Panc1 (cell line): ENCODE results near the gene HKDC1. TPM values are rescaled to one million over a fixed set of nuclear protein-coding genes. Genes with fewer than 3 reads are reported as not detected.

ENCODE experiments used
- ATAC-seq: fragments of 200-7000 bp; cut with Tn5 transposase; 2 replicates; pipeline ENCODE4 v1.9.1; 2020; ENCODE audit warnings: mild to moderate bottlenecking, moderate library complexity
- BruUV-seq: library from RNA; stranded (reverse); fragments of 400-500 nt; replicated peaks from 2 replicates; lab custom pipeline; 2021; lab: Mats Ljungman, UMichigan
- CTCF ChIA-PET: fragments of 300-600 bp; sonication (Branson Sonifier 250); formaldehyde crosslinking; loops from one replicate; lab custom pipeline; 2022; ENCODE audit warnings: antibody characterized with exemption; lab: Charles Lee
- POLR2A ChIA-PET: fragments of 300-600 bp; sonication (Branson Sonifier 250); formaldehyde crosslinking; loops from one replicate; lab custom pipeline; 2022; ENCODE audit warnings: antibody characterized with exemption; lab: Charles Lee
- DNase-seq: peaks from one replicate; pipeline ENCODE4 v3.0.0-alpha.2; 2010; ENCODE audit warnings: low read depth, low spot score
- H3K27ac ChIP-seq: 2 replicates; pipeline ENCODE4 v1.5.1; 2011; ENCODE audit warnings: mild to moderate bottlenecking, low read length, inconsistent platforms
- H3K27me3 ChIP-seq: fragments of 200-500 bp; sonication (Bioruptor generic); 2 replicates; pipeline ENCODE4 v1.6.0; 2014; ENCODE audit warnings: low read length, inconsistent platforms; ENCODE audit not compliant: control insufficient read depth, insufficient read depth
- H3K36me3 ChIP-seq: fragments of 200-500 bp; sonication (Bioruptor generic); 2 replicates; pipeline ENCODE4 v1.5.1; 2014; ENCODE audit warnings: inconsistent platforms, mild to moderate bottlenecking, low read length, moderate library complexity; ENCODE audit not compliant: control insufficient read depth, insufficient read depth
- H3K4me1 ChIP-seq: 2 replicates; pipeline ENCODE4 v1.5.1; 2011; ENCODE audit warnings: inconsistent platforms, mild to moderate bottlenecking, low read length, moderate library complexity; ENCODE audit not compliant: control insufficient read depth, insufficient read depth
- H3K4me3 ChIP-seq, 2 experiments: 2 replicates each; pipeline ENCODE4 v1.5.1; 2011 to 2012; ENCODE audit warnings: low read depth in 2 of 2, low read length in 2 of 2, mild to moderate bottlenecking in 2 of 2, inconsistent platforms in 1 of 2, moderate library complexity in 1 of 2
- H3K9me3 ChIP-seq: fragments of 200-500 bp; sonication (Bioruptor generic); 2 replicates; pipeline ENCODE4 v1.5.1; 2014; ENCODE audit warnings: low read depth, mild to moderate bottlenecking, inconsistent platforms, low read length, moderate library complexity; ENCODE audit not compliant: control insufficient read depth, insufficient read depth
- POLR2AphosphoS5 ChIP-seq: IDR thresholded peaks from 2 replicates; pipeline ENCODE4 v1.6.1; 2012; ENCODE audit warnings: mild to moderate bottlenecking, low read depth, low read length, moderate library complexity
- REST ChIP-seq, 2 experiments: IDR thresholded peaks; 2 replicates each; pipeline ENCODE4 v1.6.1; 2011 to 2012; ENCODE audit warnings: low read depth in 2 of 2, control low read depth in 1 of 2, low read length in 1 of 2, mild to moderate bottlenecking in 1 of 2, moderate library complexity in 1 of 2; ENCODE audit not compliant: insufficient read depth in 1 of 2
- SIN3A ChIP-seq: IDR thresholded peaks from 2 replicates; pipeline ENCODE4 v1.6.1; 2012; ENCODE audit warnings: low read depth, mild to moderate bottlenecking, low read length, moderate library complexity, borderline replicate concordance; ENCODE audit not compliant: insufficient read depth
- TCF7L2 ChIP-seq: IDR thresholded peaks from 2 replicates; pipeline ENCODE4 v1.6.1; 2011; ENCODE audit warnings: mild to moderate bottlenecking, low read depth, low read length, inconsistent platforms
- in situ Hi-C: cut with HindIII; loops from 2 replicates; pipeline ENCODE4 v1.10.0; 2016; ENCODE audit warnings: low sequenced_read_pairs, low pct_unique_long_range_greater_than_20kb
- intact Hi-C: fragments of 100-400 bp; cut with micrococcal nuclease; formaldehyde crosslinking; loops from one replicate; pipeline ENCODE4 v1.10.0; 2022; ENCODE audit not compliant: unreplicated experiment
- total RNA-seq: library from RNA; stranded (reverse); gene quantifications from one replicate; pipeline ENCODE4 v1.2.1, GENCODE V29; 2021; ENCODE audit not compliant: unreplicated experiment
- TF ChIP-seq, protein P1 (sequence below): fragments of 450-650 bp; IDR thresholded peaks from 2 replicates; pipeline ENCODE4 v1.5.1; 2017; ENCODE audit warnings: mild to moderate bottlenecking

Gene HKDC1
- total RNA-seq, 1 experiment from 2014 or later: 1.1 TPM

- no peak for TF ChIP-seq REST (IDR thresholded peaks at IDR 0.05; ENCODE audit: insufficient read depth in 1 of 2, low read depth in 2 of 2, low read length in 1 of 2)
- no peak for TF ChIP-seq TCF7L2
- TF ChIP-seq, protein P1, sequence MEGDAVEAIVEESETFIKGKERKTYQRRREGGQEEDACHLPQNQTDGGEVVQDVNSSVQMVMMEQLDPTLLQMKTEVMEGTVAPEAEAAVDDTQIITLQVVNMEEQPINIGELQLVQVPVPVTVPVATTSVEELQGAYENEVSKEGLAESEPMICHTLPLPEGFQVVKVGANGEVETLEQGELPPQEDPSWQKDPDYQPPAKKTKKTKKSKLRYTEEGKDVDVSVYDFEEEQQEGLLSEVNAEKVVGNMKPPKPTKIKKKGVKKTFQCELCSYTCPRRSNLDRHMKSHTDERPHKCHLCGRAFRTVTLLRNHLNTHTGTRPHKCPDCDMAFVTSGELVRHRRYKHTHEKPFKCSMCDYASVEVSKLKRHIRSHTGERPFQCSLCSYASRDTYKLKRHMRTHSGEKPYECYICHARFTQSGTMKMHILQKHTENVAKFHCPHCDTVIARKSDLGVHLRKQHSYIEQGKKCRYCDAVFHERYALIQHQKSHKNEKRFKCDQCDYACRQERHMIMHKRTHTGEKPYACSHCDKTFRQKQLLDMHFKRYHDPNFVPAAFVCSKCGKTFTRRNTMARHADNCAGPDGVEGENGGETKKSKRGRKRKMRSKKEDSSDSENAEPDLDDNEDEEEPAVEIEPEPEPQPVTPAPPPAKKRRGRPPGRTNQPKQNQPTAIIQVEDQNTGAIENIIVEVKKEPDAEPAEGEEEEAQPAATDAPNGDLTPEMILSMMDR: no peak
- TF ChIP-seq SIN3A: no peak
- TF ChIP-seq POLR2AphosphoS5: no peak
- in situ Hi-C loops (no loop called here), intact Hi-C loops (no loop called here)
- DNase-seq (no peak), ATAC-seq (no peak)
- CTCF ChIA-PET: no interaction called here
- Histone ChIP-seq H3K27ac (no peak overlapping the region), H3K4me1 (no peaks in the 10 kb centered on the region), H3K4me3 (no peak overlapping the region), H3K27me3 (no peaks in the 10 kb centered on the region), H3K36me3 (no peaks in the 10 kb centered on the region), H3K9me3 (no peaks in the 10 kb centered on the region)
- BruUV-seq: no TSS peak
- POLR2A ChIA-PET: no interaction called here
Measured at GRCh38 chr10:69254877-69255276, 34.7 kb downstream of the HKDC1 start.

- DNase-seq: no peak
Measured at GRCh38 chr10:69259547-69260243, 39.6 kb downstream of the HKDC1 start.

More at GRCh38 chr10:69259547-69260243, 39.6 kb downstream of the HKDC1 start:
- no peak for TF ChIP-seq TCF7L2
- no peak for TF ChIP-seq POLR2AphosphoS5
- TF ChIP-seq, protein P1: no peak
- no peak for TF ChIP-seq REST (IDR thresholded peaks at IDR 0.05; ENCODE audit: insufficient read depth in 1 of 2, low read depth in 2 of 2, low read length in 1 of 2)
- TF ChIP-seq SIN3A: no peak
- intact Hi-C loops: no loop called here
- H3K27ac ChIP-seq: no peak overlapping the region
- no peaks in the 10 kb centered on the region for H3K4me1 ChIP-seq
- peaks cover 9% of the 10 kb centered on the region; the same call in 1 of the 2 replicates for H3K27me3 ChIP-seq
- no peaks in the 10 kb centered on the region for H3K36me3 ChIP-seq
- no peak overlapping the region for H3K4me3 ChIP-seq
- CTCF ChIA-PET: no interaction called here
- BruUV-seq: no TSS peak
- ATAC-seq: no peak
- no peaks in the 10 kb centered on the region for H3K9me3 ChIP-seq
- in situ Hi-C loops: no loop called here
- POLR2A ChIA-PET: no interaction called here
